ENCODE results near the gene ADK. TPM values are rescaled to one million over a fixed set of nuclear protein-coding genes. Genes with fewer than 3 reads are reported as not detected.

Gene ADK
- total and polyA plus RNA-seq, 2 donors (not counting 3 experiments of a cell fraction or from before 2014, with no cell fraction given) = 11.7 to 46.5 TPM

- no peak overlapping the region for H3K4me2 ChIP-seq (ENCODE audit: insufficient read depth, low read length)
- intact Hi-C loops (cut with micrococcal nuclease) (no loop called here), dilution Hi-C loops (cut with MboI; ENCODE audit: extremely low pct_ligation_motif_present, low sequenced_read_pairs) (no loop called here)
- BruUV-seq (replicated peaks) = no TSS peak
- H3K27me3 ChIP-seq (ENCODE audit: control insufficient read depth in 2 of 2, insufficient read depth in 2 of 2, low read length in 2 of 2) = no peaks in the 10 kb centered on the region
- FAIRE-seq (no peak), DNase-seq (ENCODE audit: low read depth, low spot score) (no peak)
- H4K20me1 ChIP-seq (replicated peaks; ENCODE audit: control insufficient read depth, extremely low read depth, insufficient read depth, low read length) = no peaks in the 10 kb centered on the region
- no peaks in the 10 kb centered on the region for H3K9me3 ChIP-seq (replicated peaks; ENCODE audit: control insufficient read depth, insufficient read depth, low read length)
- TF ChIP-seq POLR2A (IDR thresholded peaks at IDR 0.05; ENCODE audit: low read depth, low read length) = no peak
- TF ChIP-seq JUN (IDR thresholded peaks at IDR 0.05; ENCODE audit: borderline replicate concordance, insufficient read depth, insufficient read length, low read depth) = no peak
- no peak for TF ChIP-seq POLR2AphosphoS5 (IDR thresholded peaks at IDR 0.05; ENCODE audit: insufficient read depth, low read depth, low read length)
- no peak for TF ChIP-seq FOS (IDR thresholded peaks at IDR 0.05; ENCODE audit: borderline replicate concordance, insufficient read depth, low read length)
- no peak for TF ChIP-seq EZH2 (IDR thresholded peaks at IDR 0.05; ENCODE audit: borderline replicate concordance, low read depth, low read length, severe bottlenecking)
- no peak for TF ChIP-seq CTCF (IDR thresholded peaks at IDR 0.05; ENCODE audit: extremely low read depth in 1 of 2, insufficient read depth in 1 of 2, low read depth in 1 of 2, low read length in 2 of 2)
- TF ChIP-seq MAX (IDR thresholded peaks at IDR 0.05; ENCODE audit: insufficient read depth, insufficient read length) = no peak
- no peak for TF ChIP-seq MYC (IDR thresholded peaks at IDR 0.05; ENCODE audit: low read depth, low read length)
- TF ChIP-seq GATA2 (IDR thresholded peaks at IDR 0.05; ENCODE audit: insufficient read depth, insufficient read length, low read depth, low read length) = no peak
- H2AFZ ChIP-seq (ENCODE audit: low read depth, low read length) = no peak overlapping the region
- no peak overlapping the region for H3K4me3 ChIP-seq (replicated peaks in 1 of 3; ENCODE audit: insufficient read depth in 1 of 3, low read depth in 1 of 3, low read length in 3 of 3)
- no peaks in the 10 kb centered on the region for H3K36me3 ChIP-seq (ENCODE audit: control insufficient read depth in 2 of 2, extremely low read depth in 1 of 2, insufficient read depth in 2 of 2, low read length in 2 of 2)
- no peak overlapping the region for H3K27ac ChIP-seq (ENCODE audit: insufficient read depth, low read depth, low read length)
- ChIA-PET POLR2A (no interaction called here), CTCF (interaction anchor here (1.2 kb wide), 1 partner anchor 172 kb away, joined by 3 read pairs; no protein-coding TSS in a partner anchor)
- H3K4me1 ChIP-seq (ENCODE audit: control insufficient read depth, extremely low read depth, insufficient read depth, low read length) = no peaks in the 10 kb centered on the region
- no peaks in the 10 kb centered on the region for H3K79me2 ChIP-seq (ENCODE audit: control insufficient read depth, insufficient read depth, low read length)
- H3K9me1 ChIP-seq (replicated peaks; ENCODE audit: control insufficient read depth, extremely low read depth, insufficient read depth, low read length) = no peaks in the 10 kb centered on the region
- H3K9ac ChIP-seq (replicated peaks; ENCODE audit: extremely low read depth, insufficient read depth, low read length) = no peak overlapping the region
Observed at GRCh38 chr10:74417397-74417796, 266.4 kb downstream of the ADK start.

Data from endothelial cell of umbilical vein (primary cell).